ENCODE results near the gene GRID2. TPM values are rescaled to one million over a fixed set of nuclear protein-coding genes. Genes with fewer than 3 reads are reported as not detected.
"Not testable (repeated sequence)": the region's sequence is repeated elsewhere in the genome, so short reads cannot be mapped to it uniquely, and the experiment has no call there.

GRID2 gene
- total RNA-seq, 6 experiments from 2014 or later: not detected

- no peaks in the 10 kb centered on the region for H3K4me1 ChIP-seq
- DNase-seq (no peak), ATAC-seq (no peak)
- no peak overlapping the region for H3K4me3 ChIP-seq
- intact Hi-C loops (cut with DNase I): no loop called here
- H3K27me3 ChIP-seq: no peaks in the 10 kb centered on the region
- no peak overlapping the region for H3K27ac ChIP-seq
- TF ChIP-seq POLR2A (IDR thresholded peaks at IDR 0.05): no peak
- H3K36me3 ChIP-seq: no peaks in the 10 kb centered on the region
- no peaks in the 10 kb centered on the region for H3K9me3 ChIP-seq
- 40% methylated on average over 5 of the region's 5 CpGs for WGBS (ENCODE audit: insufficient coverage, low coverage, low lambda C conversion rate, missing lambda C conversion rate)
Observed at GRCh38 chr4:93299118-93299517, 995.4 kb downstream of the GRID2 start.

- H3K27ac ChIP-seq; ATAC-seq; intact Hi-C loops (cut with DNase I); H3K4me1 ChIP-seq; H3K9me3 ChIP-seq; DNase-seq; H3K27me3 ChIP-seq; H3K36me3 ChIP-seq; H3K4me3 ChIP-seq: not testable (repeated sequence)
- WGBS (ENCODE audit: insufficient coverage, low coverage, low lambda C conversion rate, missing lambda C conversion rate): 70% methylated on average over 6 of the region's 6 CpGs
Observed at GRCh38 chr4:93300780-93301555, 997.2 kb downstream of the GRID2 start.

GRCh38 chr4:93302310-93302709 lies 998.5 kb downstream of the GRID2 start:
- no peak for TF ChIP-seq CTCF (IDR thresholded peaks at IDR 0.05)
- no peak for TF ChIP-seq POLR2A (IDR thresholded peaks at IDR 0.05)
- intact Hi-C loops (cut with DNase I): no loop called here
- no peaks in the 10 kb centered on the region for H3K27me3 ChIP-seq
- H3K9me3 ChIP-seq: no peaks in the 10 kb centered on the region
- H3K4me3 ChIP-seq: no peak overlapping the region
- no peaks in the 10 kb centered on the region for H3K36me3 ChIP-seq
- no peak for DNase-seq
- H3K4me1 ChIP-seq: no peaks in the 10 kb centered on the region
- WGBS (ENCODE audit: insufficient coverage, low coverage, low lambda C conversion rate, missing lambda C conversion rate): 60% methylated on average over 4 of the region's 4 CpGs
- no peak overlapping the region for H3K27ac ChIP-seq
- no peak for ATAC-seq

GRCh38 chr4:93303440-93303839 lies 999.7 kb downstream of the GRID2 start:
- Histone ChIP-seq H3K9me3 (no peaks in the 10 kb centered on the region), H3K27me3 (no peaks in the 10 kb centered on the region), H3K4me1 (no peaks in the 10 kb centered on the region), H3K27ac (no peak overlapping the region), H3K4me3 (no peak overlapping the region), H3K36me3 (no peaks in the 10 kb centered on the region)
- TF ChIP-seq CTCF (IDR thresholded peaks at IDR 0.05) (no peak), POLR2A (IDR thresholded peaks at IDR 0.05) (no peak)
- DNase-seq (no peak), ATAC-seq (no peak)
- WGBS (ENCODE audit: insufficient coverage, low coverage, low lambda C conversion rate, missing lambda C conversion rate): 33% methylated on average over 1 of the region's 2 CpGs
- intact Hi-C loops (cut with DNase I): no loop called here

DNA sequence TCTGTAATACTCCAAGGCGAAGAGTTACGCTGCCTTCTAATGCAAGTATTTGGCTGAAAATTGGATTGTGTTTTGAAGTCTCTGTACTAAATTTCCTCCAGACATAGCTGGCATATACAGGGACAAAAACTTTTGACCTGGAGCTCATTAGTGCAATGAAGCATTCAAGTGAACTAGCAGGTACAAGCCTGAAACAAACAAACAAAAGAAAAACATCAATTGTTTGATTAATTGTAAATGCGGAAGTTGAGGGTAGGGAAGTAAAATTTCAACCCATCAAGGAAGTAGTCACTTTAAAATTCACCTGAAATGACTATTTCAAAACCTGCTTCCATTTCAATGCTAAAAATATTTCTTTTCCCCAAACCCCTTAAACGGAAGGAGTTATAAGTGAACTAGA lies 1008.5 kb downstream of the GRID2 start:
- intact Hi-C loops (cut with DNase I): no loop called here
- TF ChIP-seq CTCF (IDR thresholded peaks at IDR 0.05) (no peak), POLR2A (IDR thresholded peaks at IDR 0.05) (no peak)
- no peaks in the 10 kb centered on the region for H3K9me3 ChIP-seq
- no peaks in the 10 kb centered on the region for H3K4me1 ChIP-seq
- H3K27me3 ChIP-seq: no peaks in the 10 kb centered on the region
- ATAC-seq (no peak), DNase-seq (no peak)
- H3K4me3 ChIP-seq: no peak overlapping the region
- no peaks in the 10 kb centered on the region for H3K36me3 ChIP-seq
- no peak overlapping the region for H3K27ac ChIP-seq
- 54% methylated on average over 4 of the region's 4 CpGs for WGBS (ENCODE audit: insufficient coverage, low coverage, low lambda C conversion rate, missing lambda C conversion rate)
